GM13977 (cell line): ENCODE data around the gene RER1.

Source experiments
- DNase-seq: peaks from one replicate; pipeline ENCODE4 v3.0.0; 2012; ENCODE audit warnings: low spot score
- in situ Hi-C: fragments of 300-500 bp; cut with MboI; formaldehyde crosslinking; loops from one replicate; pipeline ENCODE4 v1.12.0; 2022; ENCODE audit warnings: low sequenced_read_pairs, low pct_unique_long_range_greater_than_20kb, mixed read lengths, inconsistent platforms; ENCODE audit not compliant: unreplicated experiment
- TF ChIP-seq, protein P1 (sequence below): IDR thresholded peaks from 2 replicates; pipeline ENCODE4 v1.5.1; 2012; ENCODE audit warnings: mild to moderate bottlenecking, control low read depth; ENCODE audit not compliant: insufficient read depth; ENCODE audit errors: extremely low read depth, missing control alignments

RER1 gene

GRCh38 chr1:2416403-2416802 lies 24.8 kb downstream of the RER1 start:
- in situ Hi-C loops, result loop anchor here (10.0 kb wide), 2 partner anchors 128 to 1008 kb away; no protein-coding TSS in a partner anchor
- no peak for DNase-seq
- TF ChIP-seq, protein P1, sequence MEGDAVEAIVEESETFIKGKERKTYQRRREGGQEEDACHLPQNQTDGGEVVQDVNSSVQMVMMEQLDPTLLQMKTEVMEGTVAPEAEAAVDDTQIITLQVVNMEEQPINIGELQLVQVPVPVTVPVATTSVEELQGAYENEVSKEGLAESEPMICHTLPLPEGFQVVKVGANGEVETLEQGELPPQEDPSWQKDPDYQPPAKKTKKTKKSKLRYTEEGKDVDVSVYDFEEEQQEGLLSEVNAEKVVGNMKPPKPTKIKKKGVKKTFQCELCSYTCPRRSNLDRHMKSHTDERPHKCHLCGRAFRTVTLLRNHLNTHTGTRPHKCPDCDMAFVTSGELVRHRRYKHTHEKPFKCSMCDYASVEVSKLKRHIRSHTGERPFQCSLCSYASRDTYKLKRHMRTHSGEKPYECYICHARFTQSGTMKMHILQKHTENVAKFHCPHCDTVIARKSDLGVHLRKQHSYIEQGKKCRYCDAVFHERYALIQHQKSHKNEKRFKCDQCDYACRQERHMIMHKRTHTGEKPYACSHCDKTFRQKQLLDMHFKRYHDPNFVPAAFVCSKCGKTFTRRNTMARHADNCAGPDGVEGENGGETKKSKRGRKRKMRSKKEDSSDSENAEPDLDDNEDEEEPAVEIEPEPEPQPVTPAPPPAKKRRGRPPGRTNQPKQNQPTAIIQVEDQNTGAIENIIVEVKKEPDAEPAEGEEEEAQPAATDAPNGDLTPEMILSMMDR, result no peak

DNA sequence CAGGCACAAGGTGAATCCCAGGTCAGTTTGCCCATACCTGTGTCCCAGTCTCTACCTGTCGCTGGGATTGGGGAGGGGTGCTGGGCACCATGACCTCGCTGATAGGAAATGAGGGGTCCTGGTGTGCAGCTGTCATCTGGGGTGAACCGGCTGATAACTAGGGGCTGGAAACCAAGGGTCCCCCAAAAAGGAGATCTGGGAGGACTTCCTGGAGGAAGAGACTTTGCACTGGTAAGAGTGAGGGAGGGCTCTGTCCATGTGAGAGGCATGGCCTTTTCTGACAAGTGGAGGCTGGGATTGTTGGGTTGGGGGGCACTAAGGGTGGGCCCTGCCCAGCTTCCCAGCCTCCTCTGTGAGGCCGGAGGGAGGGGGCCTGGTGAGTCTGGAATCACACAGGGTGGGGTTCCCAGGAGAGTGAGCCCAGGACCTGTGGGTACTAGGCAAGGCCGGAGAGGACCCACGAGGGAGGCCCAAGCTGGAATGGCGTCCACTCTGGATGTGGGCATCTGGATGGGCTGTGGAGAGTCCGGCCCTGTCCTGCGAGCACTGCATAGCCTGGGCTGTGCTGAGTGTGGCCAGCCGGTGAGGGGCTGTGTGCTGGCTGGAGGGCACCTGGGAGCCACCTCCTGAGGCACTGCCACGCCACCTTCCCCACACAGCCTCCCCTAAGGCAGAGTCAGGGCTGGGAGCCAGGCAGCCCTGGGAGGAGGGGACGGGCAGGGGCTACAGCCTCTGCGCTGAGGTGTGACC lies 25.6 kb downstream of the RER1 start:
- DNase-seq, result no peak
- TF ChIP-seq, protein P1, result no peak
- in situ Hi-C loops, result loop anchor here (10.0 kb wide), 2 partner anchors 128 to 1008 kb away; no protein-coding TSS in a partner anchor

GRCh38 chr1:2417833-2418225 lies 26.2 kb downstream of the RER1 start:
- DNase-seq, result no peak
- TF ChIP-seq, protein P1, result no peak
- in situ Hi-C loops, result loop anchor here (10.0 kb wide), 2 partner anchors 127 to 1007 kb away; no protein-coding TSS in a partner anchor

DNA sequence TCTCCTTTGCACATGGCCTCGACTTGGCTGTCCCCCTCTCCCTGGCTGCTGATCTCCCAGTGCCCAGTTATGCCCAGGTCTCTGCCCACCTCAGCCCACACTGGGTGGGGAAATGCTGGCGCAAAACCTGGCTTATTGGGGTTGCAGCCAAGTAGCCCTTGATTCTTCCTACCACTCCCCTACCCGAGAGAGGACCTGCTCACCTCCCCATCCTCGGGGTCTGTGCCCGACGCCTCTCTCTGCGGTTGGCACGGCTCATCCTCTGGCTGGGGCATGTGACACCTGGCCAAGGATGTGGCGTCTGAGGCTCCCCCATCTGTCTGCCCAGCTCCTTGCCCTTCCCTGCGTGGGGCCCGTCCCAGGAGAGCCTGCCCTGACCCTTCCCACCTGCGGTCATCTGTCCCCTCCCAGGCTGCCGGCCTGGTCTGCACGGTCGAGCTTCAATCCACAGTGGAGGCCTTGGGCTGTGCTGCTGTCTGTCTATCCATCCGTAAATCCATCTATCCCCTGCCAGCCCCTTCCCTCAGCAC lies 27.2 kb downstream of the RER1 start:
- TF ChIP-seq, protein P1, result no peak
- in situ Hi-C loops, result loop anchor here (10.0 kb wide), 2 partner anchors 126 to 1006 kb away; no protein-coding TSS in a partner anchor
- no peak for DNase-seq

GRCh38 chr1:2419416-2419815 lies 27.8 kb downstream of the RER1 start:
- TF ChIP-seq, protein P1, result no peak
- no peak for DNase-seq
- in situ Hi-C loops, result loop anchor here (10.0 kb wide), 2 partner anchors 125 to 1005 kb away; no protein-coding TSS in a partner anchor

DNA sequence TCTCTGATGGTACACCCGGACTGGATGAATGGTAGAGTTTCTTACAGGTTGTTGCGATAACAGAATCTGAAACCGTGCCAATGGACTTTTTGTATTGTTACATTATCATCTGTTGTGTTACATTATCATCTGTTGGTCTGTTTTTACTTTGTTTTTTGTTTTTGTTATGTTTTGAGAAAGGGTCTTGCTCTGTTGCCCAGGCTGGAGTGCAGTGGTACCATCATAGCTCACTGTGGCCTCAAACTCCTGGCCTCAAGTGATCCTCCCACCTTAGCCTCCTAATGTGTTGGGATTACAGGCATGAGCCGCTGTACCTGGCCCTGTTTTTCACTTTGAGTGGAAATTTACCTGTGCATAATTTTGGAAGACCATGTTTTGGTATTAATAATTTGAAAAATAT lies 30.9 kb downstream of the RER1 start:
- in situ Hi-C loops, result no loop called here
- DNase-seq, result no peak

More for the DNA sequence above, 30.9 kb downstream of the RER1 start:
- TF ChIP-seq, protein P1, result no peak
